Measurements from ENCODE around the gene SIRT7.

DNA sequence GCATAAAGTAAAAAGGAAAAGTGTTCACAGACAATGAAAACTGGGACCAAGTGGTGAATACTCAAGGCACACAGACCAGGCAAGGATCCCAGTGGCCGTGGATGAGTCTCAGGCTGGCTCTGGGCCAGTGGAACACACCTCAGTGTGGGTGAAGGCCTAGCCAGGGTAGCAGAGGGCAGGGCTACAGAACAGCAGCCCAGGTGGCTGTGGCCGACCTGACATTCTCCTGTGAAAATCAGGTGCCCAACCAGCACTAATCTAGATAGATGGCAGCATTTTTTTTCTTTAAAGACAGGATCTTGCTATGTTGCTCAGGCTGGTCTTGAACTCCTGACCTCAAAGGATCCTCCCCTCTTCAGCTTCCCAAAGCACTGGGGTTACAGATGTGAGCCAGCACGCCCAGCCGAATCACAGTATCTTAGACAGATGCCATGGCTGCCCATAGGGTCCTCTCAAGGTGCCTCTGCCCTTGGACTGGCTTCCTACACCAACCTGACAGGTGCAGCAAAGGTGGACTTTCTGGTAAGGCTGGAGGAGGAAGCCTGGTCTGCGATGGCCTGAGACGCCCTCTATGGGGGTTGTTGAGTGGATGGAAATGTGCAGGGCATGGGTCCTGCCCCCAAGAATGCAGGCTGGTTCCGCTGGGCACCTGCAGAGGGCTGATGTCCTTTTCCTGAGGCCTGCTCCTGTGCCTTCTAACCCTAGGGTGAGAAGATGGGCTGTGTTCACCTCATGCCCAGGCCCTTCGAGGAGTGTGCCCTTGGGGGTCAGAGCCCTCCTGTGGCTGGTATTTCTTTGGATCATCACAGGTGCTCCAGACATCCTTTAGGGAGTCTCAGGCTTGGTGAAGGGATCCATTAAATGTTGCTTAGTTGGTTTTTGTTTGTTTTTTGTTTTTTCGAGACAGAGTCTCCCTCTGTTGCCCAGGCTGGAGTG is 53.9 kb downstream of the SIRT7 start:
- TF ChIP-seq NR2C2 (CRISPR knock-in tag; IDR thresholded peaks at IDR 0.05) (no peak), GABPB1 (CRISPR knock-in tag; IDR thresholded peaks at IDR 0.05) (no peak), CREB1 (CRISPR knock-in tag; IDR thresholded peaks at IDR 0.05) (no peak)
- TF ChIP-seq, protein P1, sequence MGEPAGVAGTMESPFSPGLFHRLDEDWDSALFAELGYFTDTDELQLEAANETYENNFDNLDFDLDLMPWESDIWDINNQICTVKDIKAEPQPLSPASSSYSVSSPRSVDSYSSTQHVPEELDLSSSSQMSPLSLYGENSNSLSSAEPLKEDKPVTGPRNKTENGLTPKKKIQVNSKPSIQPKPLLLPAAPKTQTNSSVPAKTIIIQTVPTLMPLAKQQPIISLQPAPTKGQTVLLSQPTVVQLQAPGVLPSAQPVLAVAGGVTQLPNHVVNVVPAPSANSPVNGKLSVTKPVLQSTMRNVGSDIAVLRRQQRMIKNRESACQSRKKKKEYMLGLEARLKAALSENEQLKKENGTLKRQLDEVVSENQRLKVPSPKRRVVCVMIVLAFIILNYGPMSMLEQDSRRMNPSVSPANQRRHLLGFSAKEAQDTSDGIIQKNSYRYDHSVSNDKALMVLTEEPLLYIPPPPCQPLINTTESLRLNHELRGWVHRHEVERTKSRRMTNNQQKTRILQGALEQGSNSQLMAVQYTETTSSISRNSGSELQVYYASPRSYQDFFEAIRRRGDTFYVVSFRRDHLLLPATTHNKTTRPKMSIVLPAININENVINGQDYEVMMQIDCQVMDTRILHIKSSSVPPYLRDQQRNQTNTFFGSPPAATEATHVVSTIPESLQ (CRISPR knock-in tag; IDR thresholded peaks at IDR 0.05): no peak
- TF ChIP-seq, protein P2, sequence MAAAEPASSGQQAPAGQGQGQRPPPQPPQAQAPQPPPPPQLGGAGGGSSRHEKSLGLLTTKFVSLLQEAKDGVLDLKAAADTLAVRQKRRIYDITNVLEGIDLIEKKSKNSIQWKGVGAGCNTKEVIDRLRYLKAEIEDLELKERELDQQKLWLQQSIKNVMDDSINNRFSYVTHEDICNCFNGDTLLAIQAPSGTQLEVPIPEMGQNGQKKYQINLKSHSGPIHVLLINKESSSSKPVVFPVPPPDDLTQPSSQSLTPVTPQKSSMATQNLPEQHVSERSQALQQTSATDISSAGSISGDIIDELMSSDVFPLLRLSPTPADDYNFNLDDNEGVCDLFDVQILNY (CRISPR knock-in tag; IDR thresholded peaks at IDR 0.05): no peak
- TF ChIP-seq, protein P3, sequence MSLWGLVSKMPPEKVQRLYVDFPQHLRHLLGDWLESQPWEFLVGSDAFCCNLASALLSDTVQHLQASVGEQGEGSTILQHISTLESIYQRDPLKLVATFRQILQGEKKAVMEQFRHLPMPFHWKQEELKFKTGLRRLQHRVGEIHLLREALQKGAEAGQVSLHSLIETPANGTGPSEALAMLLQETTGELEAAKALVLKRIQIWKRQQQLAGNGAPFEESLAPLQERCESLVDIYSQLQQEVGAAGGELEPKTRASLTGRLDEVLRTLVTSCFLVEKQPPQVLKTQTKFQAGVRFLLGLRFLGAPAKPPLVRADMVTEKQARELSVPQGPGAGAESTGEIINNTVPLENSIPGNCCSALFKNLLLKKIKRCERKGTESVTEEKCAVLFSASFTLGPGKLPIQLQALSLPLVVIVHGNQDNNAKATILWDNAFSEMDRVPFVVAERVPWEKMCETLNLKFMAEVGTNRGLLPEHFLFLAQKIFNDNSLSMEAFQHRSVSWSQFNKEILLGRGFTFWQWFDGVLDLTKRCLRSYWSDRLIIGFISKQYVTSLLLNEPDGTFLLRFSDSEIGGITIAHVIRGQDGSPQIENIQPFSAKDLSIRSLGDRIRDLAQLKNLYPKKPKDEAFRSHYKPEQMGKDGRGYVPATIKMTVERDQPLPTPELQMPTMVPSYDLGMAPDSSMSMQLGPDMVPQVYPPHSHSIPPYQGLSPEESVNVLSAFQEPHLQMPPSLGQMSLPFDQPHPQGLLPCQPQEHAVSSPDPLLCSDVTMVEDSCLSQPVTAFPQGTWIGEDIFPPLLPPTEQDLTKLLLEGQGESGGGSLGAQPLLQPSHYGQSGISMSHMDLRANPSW (CRISPR knock-in tag; conservative IDR thresholded peaks at IDR 0.05; ENCODE audit: low read depth): no peak
- TF ChIP-seq, protein P4, sequence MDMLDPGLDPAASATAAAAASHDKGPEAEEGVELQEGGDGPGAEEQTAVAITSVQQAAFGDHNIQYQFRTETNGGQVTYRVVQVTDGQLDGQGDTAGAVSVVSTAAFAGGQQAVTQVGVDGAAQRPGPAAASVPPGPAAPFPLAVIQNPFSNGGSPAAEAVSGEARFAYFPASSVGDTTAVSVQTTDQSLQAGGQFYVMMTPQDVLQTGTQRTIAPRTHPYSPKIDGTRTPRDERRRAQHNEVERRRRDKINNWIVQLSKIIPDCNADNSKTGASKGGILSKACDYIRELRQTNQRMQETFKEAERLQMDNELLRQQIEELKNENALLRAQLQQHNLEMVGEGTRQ (CRISPR knock-in tag; IDR thresholded peaks at IDR 0.05): no peak
- TF ChIP-seq, protein P5, sequence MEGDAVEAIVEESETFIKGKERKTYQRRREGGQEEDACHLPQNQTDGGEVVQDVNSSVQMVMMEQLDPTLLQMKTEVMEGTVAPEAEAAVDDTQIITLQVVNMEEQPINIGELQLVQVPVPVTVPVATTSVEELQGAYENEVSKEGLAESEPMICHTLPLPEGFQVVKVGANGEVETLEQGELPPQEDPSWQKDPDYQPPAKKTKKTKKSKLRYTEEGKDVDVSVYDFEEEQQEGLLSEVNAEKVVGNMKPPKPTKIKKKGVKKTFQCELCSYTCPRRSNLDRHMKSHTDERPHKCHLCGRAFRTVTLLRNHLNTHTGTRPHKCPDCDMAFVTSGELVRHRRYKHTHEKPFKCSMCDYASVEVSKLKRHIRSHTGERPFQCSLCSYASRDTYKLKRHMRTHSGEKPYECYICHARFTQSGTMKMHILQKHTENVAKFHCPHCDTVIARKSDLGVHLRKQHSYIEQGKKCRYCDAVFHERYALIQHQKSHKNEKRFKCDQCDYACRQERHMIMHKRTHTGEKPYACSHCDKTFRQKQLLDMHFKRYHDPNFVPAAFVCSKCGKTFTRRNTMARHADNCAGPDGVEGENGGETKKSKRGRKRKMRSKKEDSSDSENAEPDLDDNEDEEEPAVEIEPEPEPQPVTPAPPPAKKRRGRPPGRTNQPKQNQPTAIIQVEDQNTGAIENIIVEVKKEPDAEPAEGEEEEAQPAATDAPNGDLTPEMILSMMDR (IDR thresholded peaks at IDR 0.05): no peak
